Lung (tissue), 12 donors: ENCODE measurements around the gene LMF1. TPM values are rescaled to one million over a fixed set of nuclear protein-coding genes. Genes with fewer than 3 reads are reported as not detected.

ENCODE experiments used
- ATAC-seq: fragments of 200-7000 bp; cut with Tn5 transposase; one replicate; pipeline ENCODE4 v1.9.1; 2020; ENCODE audit warnings: moderate number of reproducible peaks; ENCODE audit not compliant: insufficient read depth, low FRiP score
- DNase-seq, 3 donors: peaks; one replicate each; pipeline ENCODE4 v3.0.0-alpha.2; 2013 to 2017
- H3K27ac ChIP-seq, 2 donors: one replicate each; pipeline ENCODE4 v1.5.1; 2013; ENCODE audit warnings: mild to moderate bottlenecking in 2 of 2, moderate library complexity in 2 of 2, control low read depth in 1 of 2, inconsistent platforms in 1 of 2, low read depth in 1 of 2, low read length in 1 of 2
- H3K27me3 ChIP-seq, 3 donors: one replicate each; pipeline ENCODE4 v1.5.1; 2013; ENCODE audit warnings: low read length in 2 of 3; ENCODE audit not compliant: control insufficient read depth in 3 of 3, insufficient read depth in 3 of 3
- H3K36me3 ChIP-seq, 4 donors: one replicate each; pipeline ENCODE4 v1.5.1; 2013; ENCODE audit warnings: low read length in 4 of 4, mild to moderate bottlenecking in 1 of 4, moderate library complexity in 1 of 4; ENCODE audit not compliant: control insufficient read depth in 4 of 4, insufficient read depth in 4 of 4
- H3K4me1 ChIP-seq, 5 donors: one replicate each; pipeline ENCODE4 v1.5.1; 2013; ENCODE audit warnings: low read length in 5 of 5, mild to moderate bottlenecking in 2 of 5, moderate library complexity in 1 of 5; ENCODE audit not compliant: control insufficient read depth in 5 of 5, insufficient read depth in 5 of 5
- H3K4me3 ChIP-seq: one replicate; pipeline ENCODE4 v1.5.1; 2013; ENCODE audit warnings: mild to moderate bottlenecking, control low read depth, moderate library complexity
- H3K9ac ChIP-seq, 2 donors: one replicate each; pipeline ENCODE4 v1.5.1; 2013; ENCODE audit warnings: low read length in 2 of 2, control low read depth in 1 of 2; ENCODE audit not compliant: insufficient read depth in 1 of 2
- H3K9me3 ChIP-seq, 4 donors: one replicate each; pipeline ENCODE4 v1.5.1; 2013; ENCODE audit warnings: low read length in 3 of 4, mild to moderate bottlenecking in 1 of 4, moderate library complexity in 1 of 4; ENCODE audit not compliant: control insufficient read depth in 4 of 4, insufficient read depth in 3 of 4
- CTCF ChIP-seq: IDR thresholded peaks from 2 replicates; pipeline ENCODE4 v1.5.1; 2012; ENCODE audit warnings: mild to moderate bottlenecking; ENCODE audit errors: control extremely low read depth, extremely low read depth
- WGBS, 2 donors: extraction: QIAGEN DNeasy Blood & Tissue Kit; methylation state at CpG; one replicate each; pipeline ENCODE4 v1.1.7; 2013; 5-methylcytosine and 5-hydroxymethylcytosine counted together
- polyA plus RNA-seq, 2 donors: library from polyadenylated mRNA; stranded (reverse); fragments of 200-250 nt; gene quantifications; one replicate each; pipeline ENCODE4 v1.2.1, GENCODE V29; 2013
- total RNA-seq, 2 donors: library from RNA; depleted of rRNA in 1 of 2; stranded (reverse); fragments of >200 nt in 1 of 2; gene quantifications; one replicate each; pipeline ENCODE4 v1.2.1, GENCODE V29; 2014 to 2021
- donor health status: control.
- donor health status: control.
- donor health status: Bipolar disorder and iron deficiency.
- donor health status: healthy.
- donor health status: DM: yes; HTN: yes; CAD: no.

LMF1 gene
- total and polyA plus RNA-seq, 4 donors: 9.1 to 23.7 (median 20.6) TPM

- Histone ChIP-seq H3K27me3 (peaks cover 0 to 3% (median 0%) of the 10 kb centered on the region in 3 donors), H3K36me3 (peaks cover 0 to 2% (median 0%) of the 10 kb centered on the region in 4 donors), H3K9ac (no peak overlapping the region), H3K4me3 (no peak overlapping the region), H3K4me1 (peaks cover 3 to 31% (median 13%) of the 10 kb centered on the region in 5 donors), H3K27ac (no peak overlapping the region), H3K9me3 (peaks cover 0 to 3% (median 0%) of the 10 kb centered on the region in 4 donors)
- 87 to 90% methylated on average over 17 of the region's 17 CpGs for WGBS, 2 donors
- no peak for DNase-seq
- ATAC-seq: no peak
- no peak for TF ChIP-seq CTCF
These were observed 2.6 kb upstream of the LMF1 start for GRCh38 chr16:973366-973765.

- Histone ChIP-seq H3K27me3 (no peaks in the 10 kb centered on the region), H3K9me3 (peaks cover 0 to 3% (median 0%) of the 10 kb centered on the region in 4 donors), H3K9ac (no peak overlapping the region), H3K4me3 (no peak overlapping the region), H3K4me1 (peaks cover 3 to 31% (median 13%) of the 10 kb centered on the region in 5 donors), H3K36me3 (peaks cover 0 to 6% (median 2%) of the 10 kb centered on the region in 4 donors), H3K27ac (no peak overlapping the region)
- TF ChIP-seq CTCF: no peak
- 84 to 92% methylated on average over 32 of the region's 32 CpGs for WGBS, 2 donors
- DNase-seq: peak in 2 of 3 donors; percentile 53 to 61
- no peak for ATAC-seq
These were observed 1.7 kb upstream of the LMF1 start for GRCh38 chr16:972316-973002.

GRCh38 chr16:971981-972315, 1.2 kb upstream of the LMF1 start:
- no peak for TF ChIP-seq CTCF
- H3K4me1 ChIP-seq: peaks cover 3 to 30% (median 11%) of the 10 kb centered on the region in 5 donors
- H3K9me3 ChIP-seq: peaks cover 0 to 3% (median 0%) of the 10 kb centered on the region in 4 donors
- ATAC-seq (no peak), DNase-seq (no peak)
- 92 to 93% methylated on average over 8 of the region's 8 CpGs for whole genome bisulfite sequencing, 2 donors
- H3K4me3 ChIP-seq: no peak overlapping the region
- H3K27me3 ChIP-seq: no peaks in the 10 kb centered on the region
- H3K27ac ChIP-seq: no peak overlapping the region
- no peak overlapping the region for H3K9ac ChIP-seq
- H3K36me3 ChIP-seq: peaks cover 0 to 7% (median 2%) of the 10 kb centered on the region in 4 donors

GRCh38 chr16:971582-971905, 760 bp upstream of the LMF1 start:
- H3K27me3 ChIP-seq: no peaks in the 10 kb centered on the region
- DNase-seq (no peak), ATAC-seq (no peak)
- 93 to 95% methylated on average over 5 of the region's 5 CpGs for WGBS, 2 donors
- H3K9ac ChIP-seq: no peak overlapping the region
- no peak overlapping the region for H3K27ac ChIP-seq
- peaks cover 0 to 11% (median 4%) of the 10 kb centered on the region in 4 donors for H3K36me3 ChIP-seq
- peaks cover 0 to 3% (median 0%) of the 10 kb centered on the region in 4 donors for H3K9me3 ChIP-seq
- TF ChIP-seq CTCF: no peak
- no peak overlapping the region for H3K4me3 ChIP-seq
- peaks cover 3 to 27% (median 8%) of the 10 kb centered on the region in 5 donors for H3K4me1 ChIP-seq
